Transverse colon (tissue), 4 donors: Measurements from ENCODE around the gene TDRD1. TPM values are rescaled to one million over a fixed set of nuclear protein-coding genes. Genes with fewer than 3 reads are reported as not detected.
A peak's percentile ranks its signal among the peaks of the same experiment; 100 is the strongest.

Experiments
- DNase-seq: peaks from one replicate; pipeline ENCODE4 v3.0.0-alpha.2; 2019
- H3K27ac ChIP-seq, 4 donors: fragments of 200-600 bp; sonication (generic); 2 replicates each; pipeline ENCODE4 v1.5.1; 2016 to 2018; ENCODE audit warnings: inconsistent platforms in 4 of 4
- H3K27me3 ChIP-seq: fragments of 200-600 bp; sonication (generic); 2 replicates; pipeline ENCODE4 v1.5.1; 2017; ENCODE audit warnings: inconsistent platforms
- H3K36me3 ChIP-seq, 4 donors: fragments of 200-600 bp; sonication (generic); 2 replicates each; pipeline ENCODE4 v1.5.1; 2017 to 2019; ENCODE audit warnings: inconsistent platforms in 4 of 4
- H3K4me1 ChIP-seq, 4 donors: fragments of 200-600 bp; sonication (generic); 2 replicates each; pipeline ENCODE4 v1.5.1; 2017 to 2020; ENCODE audit warnings: inconsistent platforms in 4 of 4
- H3K4me3 ChIP-seq, 4 donors: fragments of 200-600 bp; sonication (generic); 1 replicate in 1 of 4; 2 replicates in 3 of 4; pipeline versions ENCODE4 v1.5.1 to v1.6.1; 2017 to 2019; ENCODE audit warnings: inconsistent platforms in 4 of 4
- H3K9me3 ChIP-seq, 2 donors: fragments of 200-600 bp; sonication (generic); 2 replicates each; pipeline ENCODE4 v1.5.1; 2017 to 2019; ENCODE audit warnings: inconsistent platforms in 2 of 2
- CTCF ChIP-seq, 5 experiments: fragments of 200-600 bp in 3 of 5; fragments of 450-650 bp in 2 of 5; sonication (generic) in 3 of 5; IDR thresholded peaks; 1 replicate in 2 of 5; 2 replicates in 3 of 5; pipeline ENCODE4 v1.5.1; 2016 to 2017; ENCODE audit warnings: antibody characterized with exemption in 5 of 5, inconsistent platforms in 3 of 5, mild to moderate bottlenecking in 2 of 5, moderate library complexity in 1 of 5
- EP300 ChIP-seq: sonication (generic); formaldehyde crosslinking; IDR thresholded peaks from one replicate; pipeline ENCODE4 v1.6.1; 2017; ENCODE audit warnings: antibody characterized with exemption, low read depth
- POLR2A ChIP-seq: fragments of 450-650 bp; IDR thresholded peaks from one replicate; pipeline ENCODE4 v1.6.1; 2016; ENCODE audit warnings: antibody characterized with exemption, mild to moderate bottlenecking, moderate library complexity
- POLR2AphosphoS5 ChIP-seq, 3 donors: sonication (generic); formaldehyde crosslinking; IDR thresholded peaks; one replicate each; pipeline ENCODE4 v1.6.1; 2016; ENCODE audit warnings: antibody characterized with exemption in 3 of 3
- WGBS, 2 donors: methylation state at CpG; one replicate each; pipeline ENCODE4 v1.1.5; 2018; ENCODE audit warnings: low coverage in 1 of 2; 5-methylcytosine and 5-hydroxymethylcytosine counted together
- in situ Hi-C, 4 donors: fragments of 200-750 bp; cut with MboI; loops; one replicate each; pipeline versions ENCODE4 v1.15.0 to v1.15.1; 2017; ENCODE audit warnings: low sequenced_read_pairs in 3 of 4, low pct_ligation_motif_present in 1 of 4, low pct_unique_long_range_greater_than_20kb in 1 of 4
- intact Hi-C: fragments of 100-400 bp; cut with DNase I; formaldehyde crosslinking; loops from one replicate; pipeline ENCODE4 v1.15.1; 2023; ENCODE audit warnings: low total_unique reads
- total RNA-seq, 4 donors: library from RNA; depleted of rRNA; stranded (reverse); fragments of >200 nt; gene quantifications; one replicate each; pipeline ENCODE4 v1.1.0, GENCODE V29; 2016

The TDRD1 gene
- total RNA-seq, 4 donors from 2014 or later, result 0.14 TPM; not detected in 3

GRCh38 chr10:114176511-114176910 is 2.6 kb upstream of the TDRD1 start:
- WGBS, 2 donors, result 80 to 96% methylated on average over 1 of the region's 1 CpG
- no peak for DNase-seq
- Histone ChIP-seq H3K9me3 (no peaks in the 10 kb centered on the region), H3K4me1 (peaks cover 0 to 32% (median 21%) of the 10 kb centered on the region in 4 donors), H3K27ac (no peak overlapping the region), H3K36me3 (no peaks in the 10 kb centered on the region), H3K4me3 (no peak overlapping the region), H3K27me3 (no peaks in the 10 kb centered on the region)
- intact Hi-C loops, result no loop called here
- TF ChIP-seq EP300, result no peak
- TF ChIP-seq CTCF (IDR thresholded peaks at IDR 0.05), result no peak
- TF ChIP-seq POLR2A, result no peak
- TF ChIP-seq POLR2AphosphoS5 (IDR thresholded peaks at IDR 0.05), result no peak
- in situ Hi-C loops, result no loop called here

- 81 to 85% methylated on average over 4 to 8 of the region's 8 CpGs for WGBS, 2 donors
- intact Hi-C loops (no loop called here), in situ Hi-C loops (no loop called here)
- H3K9me3 ChIP-seq, result no peaks in the 10 kb centered on the region
- H3K4me3 ChIP-seq, result no peak overlapping the region
- no peak for DNase-seq
- H3K36me3 ChIP-seq, result no peaks in the 10 kb centered on the region
- H3K27ac ChIP-seq, result no peak overlapping the region
- no peaks in the 10 kb centered on the region for H3K27me3 ChIP-seq
- no peak for TF ChIP-seq POLR2AphosphoS5 (IDR thresholded peaks at IDR 0.05)
- no peak for TF ChIP-seq CTCF (IDR thresholded peaks at IDR 0.05)
- no peak for TF ChIP-seq EP300
- no peak for TF ChIP-seq POLR2A
- H3K4me1 ChIP-seq, result peaks cover 0 to 18% (median 7%) of the 10 kb centered on the region in 4 donors
These were observed 594 bp downstream of the TDRD1 start for GRCh38 chr10:114179747-114180146.

- H3K4me1 ChIP-seq, result peaks cover 0 to 6% (median under 1%) of the 10 kb centered on the region in 4 donors
- no peak for DNase-seq
- TF ChIP-seq POLR2A (no peak), POLR2AphosphoS5 (IDR thresholded peaks at IDR 0.05) (no peak), CTCF (IDR thresholded peaks at IDR 0.05) (no peak), EP300 (no peak)
- no peak overlapping the region for H3K4me3 ChIP-seq
- WGBS, 2 donors, result 80 to 84% methylated on average over 3 of the region's 3 CpGs
- in situ Hi-C loops, result no loop called here
- H3K36me3 ChIP-seq, result no peaks in the 10 kb centered on the region
- H3K9me3 ChIP-seq, result no peaks in the 10 kb centered on the region
- no peaks in the 10 kb centered on the region for H3K27me3 ChIP-seq
- intact Hi-C loops, result no loop called here
- H3K27ac ChIP-seq, result no peak overlapping the region
These were observed 1.8 kb downstream of the TDRD1 start for GRCh38 chr10:114180937-114181336.

- H3K27me3 ChIP-seq, result no peaks in the 10 kb centered on the region
- TF ChIP-seq POLR2AphosphoS5 (IDR thresholded peaks at IDR 0.05) (no peak), CTCF (IDR thresholded peaks at IDR 0.05) (no peak), EP300 (no peak), POLR2A (no peak)
- no peak overlapping the region for H3K27ac ChIP-seq
- H3K9me3 ChIP-seq, result no peaks in the 10 kb centered on the region
- peak; percentile 48 for DNase-seq
- peaks cover 0 to 3% (median 0%) of the 10 kb centered on the region in 4 donors for H3K4me1 ChIP-seq
- H3K36me3 ChIP-seq, result no peaks in the 10 kb centered on the region
- no peak overlapping the region for H3K4me3 ChIP-seq
- in situ Hi-C loops (no loop called here), intact Hi-C loops (no loop called here)
- 14 to 17% methylated on average over 5 of the region's 5 CpGs for WGBS, 2 donors
These were observed 2.8 kb downstream of the TDRD1 start for GRCh38 chr10:114181971-114182370.
